Spleen (tissue), 7 donors: ENCODE measurements around the gene COL9A3.

Experiments used
- CTCF ChIP-seq, 11 experiments: fragments of 200-600 bp in 7 of 11; fragments of 450-650 bp in 4 of 11; sonication (generic) in 4 of 11; IDR thresholded peaks in 8 of 11; conservative IDR thresholded peaks in 3 of 11; 1 replicate in 7 of 11; 2 replicates in 4 of 11; pipeline versions ENCODE4 v1.4.0 to v1.8.0; 2016 to 2021; ENCODE audit warnings: antibody characterized with exemption in 11 of 11, inconsistent platforms in 4 of 11, mild to moderate bottlenecking in 1 of 11
- POLR2A ChIP-seq, 3 donors: fragments of 450-650 bp; IDR thresholded peaks; one replicate each; pipeline ENCODE4 v1.5.1; 2017; ENCODE audit warnings: antibody characterized with exemption in 3 of 3, mild to moderate bottlenecking in 1 of 3
- donor health status: DM: no; HTN: no; CAD: no; lungs with moderate emphysema.
- donor health status: DM: no; HTN: no; CAD: no.
- donor health status: DM: no; HTN: no; CAD: no.

GRCh38 chr20:62831854-62832211, 15.0 kb downstream of the COL9A3 start:
- TF ChIP-seq CTCF (IDR thresholded peaks at IDR 0.05 in 8 of 11, conservative IDR thresholded peaks at IDR 0.05 in 3 of 11) (no peak), POLR2A (IDR thresholded peaks at IDR 0.05) (no peak)
